Measurements from ENCODE around the gene AKNA.

The AKNA gene

DNA sequence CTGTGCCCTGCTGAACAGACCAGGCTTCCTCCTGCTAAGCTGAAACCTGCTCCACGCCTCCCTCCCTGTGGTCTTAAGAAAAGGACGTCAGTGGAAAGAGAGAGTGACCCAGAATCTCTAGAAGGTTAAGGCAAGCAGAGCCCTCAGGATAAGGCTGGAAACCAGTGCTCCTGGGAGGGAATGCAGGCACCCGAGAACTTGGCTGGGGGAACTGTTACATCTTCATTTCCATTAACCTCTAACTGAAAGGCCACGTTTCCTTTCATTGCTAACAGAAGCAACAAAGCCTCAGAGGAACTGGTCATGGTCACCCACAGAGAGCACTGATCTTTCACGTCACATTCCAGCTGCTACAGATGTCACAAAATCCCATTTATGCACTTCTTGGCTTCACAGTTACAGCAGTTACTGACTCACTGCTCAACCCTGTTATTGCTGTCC, 26.1 kb upstream of the AKNA start:
- no peak for DNase-seq

- no peak for DNase-seq
These were observed 24.4 kb upstream of the AKNA start for GRCh38 chr9:114412048-114412683.

GRCh38 chr9:114411452-114411851, 23.7 kb upstream of the AKNA start:
- DNase-seq, result no peak

GRCh38 chr9:114410910-114411309, 23.1 kb upstream of the AKNA start:
- no peak for DNase-seq

- no peak for DNase-seq
These were observed 22.1 kb upstream of the AKNA start for GRCh38 chr9:114409842-114410241.

GRCh38 chr9:114409103-114409780, 21.5 kb upstream of the AKNA start:
- peak in 2 of 3 experiments; percentile 4 to 51 for DNase-seq

GRCh38 chr9:114408645-114409044, 20.9 kb upstream of the AKNA start:
- DNase-seq, result no peak

- DNase-seq, result no peak
These were observed 20.1 kb upstream of the AKNA start for GRCh38 chr9:114407889-114408288.

GRCh38 chr9:114406441-114406840, 18.7 kb upstream of the AKNA start:
- no peak for DNase-seq

DNA sequence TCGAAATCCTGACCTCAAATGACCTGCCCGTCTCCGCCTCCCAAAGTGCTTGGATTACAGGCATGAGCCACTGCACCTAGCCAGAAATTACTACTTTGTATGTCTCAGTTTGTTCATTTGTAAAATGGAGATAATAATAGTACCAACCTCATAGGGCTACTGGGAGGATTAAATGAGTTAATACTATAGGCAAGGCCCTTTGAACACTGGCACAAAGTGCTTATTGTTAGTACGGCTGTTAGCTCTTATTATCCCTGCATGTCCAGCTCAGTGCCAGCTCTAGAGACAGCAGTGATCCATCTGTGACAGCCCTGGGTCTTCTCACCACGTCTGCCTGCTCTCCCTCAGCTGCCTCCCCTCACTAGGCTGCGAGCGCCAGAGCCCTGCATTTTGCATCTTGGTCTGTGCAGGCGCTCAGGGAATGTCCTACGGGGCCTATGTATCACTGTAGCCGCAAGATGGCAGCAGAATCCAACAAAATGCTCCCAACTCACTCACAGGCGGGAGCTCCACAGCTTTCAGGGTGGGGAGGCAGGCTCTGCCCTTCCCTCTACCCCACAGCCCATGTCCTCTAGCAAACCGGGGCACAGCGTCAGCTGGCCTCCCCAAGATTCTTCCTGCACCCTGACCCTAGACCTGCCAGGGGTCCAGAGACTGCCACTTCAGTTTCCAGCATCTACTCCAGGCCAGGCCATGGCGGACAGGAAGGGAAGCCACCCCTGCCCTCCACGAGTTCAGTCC, 17.7 kb upstream of the AKNA start:
- DNase-seq, result peak; percentile 13 to 61 (median 55)

DNA sequence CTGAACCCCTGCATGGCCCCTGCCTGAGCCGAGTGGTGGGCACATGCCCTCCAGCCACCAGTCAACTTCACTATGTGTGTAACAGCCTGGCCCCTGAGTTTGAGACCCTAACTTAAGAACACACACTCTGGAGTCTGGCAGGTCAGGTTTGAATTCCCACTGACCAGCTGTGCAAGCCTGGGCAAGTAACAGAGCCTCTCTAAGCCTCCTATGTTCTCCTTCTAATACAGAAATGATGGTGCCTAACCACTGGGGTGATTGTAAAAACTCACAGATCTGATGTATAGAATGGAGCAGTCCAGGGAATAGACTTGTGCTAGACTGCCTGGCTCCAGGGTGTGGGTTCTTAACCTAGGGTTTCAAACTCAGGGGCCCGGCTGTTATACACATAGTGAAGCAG, 16.7 kb upstream of the AKNA start:
- no peak for DNase-seq

GRCh38 chr9:114403153-114403756, 15.5 kb upstream of the AKNA start:
- no peak for DNase-seq

- no peak for DNase-seq
These were observed 13.6 kb upstream of the AKNA start for GRCh38 chr9:114401344-114401743.

GRCh38 chr9:114400772-114401171, 13.0 kb upstream of the AKNA start:
- no peak for DNase-seq

GRCh38 chr9:114400219-114400618, 12.4 kb upstream of the AKNA start:
- no peak for DNase-seq

DNA sequence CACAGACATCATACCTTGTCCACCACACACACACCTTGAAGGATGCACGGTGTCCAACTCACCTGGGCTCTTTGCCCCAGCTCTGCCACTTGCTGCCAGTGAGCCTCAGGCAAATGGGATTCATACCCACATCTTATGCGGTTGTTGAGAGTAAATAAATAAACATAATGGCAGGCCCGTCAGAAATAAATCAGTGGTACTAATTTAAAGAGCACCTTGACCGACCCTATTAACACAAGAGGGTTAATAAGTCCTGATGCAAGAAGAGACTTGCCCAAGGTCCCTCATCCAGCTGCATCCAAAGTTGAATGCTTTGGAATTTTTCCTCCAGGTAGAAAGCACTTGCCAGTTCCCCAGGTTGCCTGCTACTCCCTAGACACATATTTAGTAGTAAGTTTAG, 11.6 kb upstream of the AKNA start:
- peak in 1 of 3 experiments; percentile 30 for DNase-seq

- DNase-seq, result peak; percentile 86 to 95 (median 95)
These were observed 10.2 kb upstream of the AKNA start for GRCh38 chr9:114397848-114398605.

- peak in 1 of 3 experiments; percentile 49 for DNase-seq
These were observed 9.6 kb upstream of the AKNA start for GRCh38 chr9:114397219-114397847.

DNA sequence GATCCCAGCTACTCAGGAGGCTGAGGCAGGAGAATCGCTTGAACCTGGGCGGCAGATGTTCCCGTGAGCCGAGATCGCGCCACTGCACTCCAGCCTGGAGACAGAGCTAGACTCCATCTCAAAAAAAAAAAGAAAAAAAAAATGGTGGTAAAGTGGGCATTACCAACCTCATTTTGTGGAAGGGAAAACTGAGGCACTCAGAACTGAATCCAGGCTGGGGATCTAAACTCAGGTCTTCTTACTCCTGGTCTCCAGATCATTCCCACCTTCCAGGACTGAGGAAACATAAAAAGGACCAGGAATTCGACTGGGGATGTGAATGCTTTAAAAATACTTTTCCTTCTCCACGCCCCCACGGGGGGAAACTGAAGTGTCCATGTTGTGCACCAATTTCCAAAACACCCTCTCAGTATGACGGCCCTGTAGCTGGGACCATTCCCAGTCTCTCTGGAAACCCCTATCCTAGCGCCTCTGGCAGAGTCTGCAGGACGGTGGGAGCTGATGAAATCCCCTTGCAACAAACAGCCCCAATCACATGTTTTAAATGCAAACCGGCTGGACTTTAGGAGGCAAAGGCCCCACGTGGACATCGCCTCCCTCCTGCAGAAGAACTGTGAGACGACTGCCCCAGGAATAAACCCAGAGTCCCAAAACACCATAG, 8.9 kb upstream of the AKNA start:
- no peak for DNase-seq

GRCh38 chr9:114395768-114396167, 8.0 kb upstream of the AKNA start:
- no peak for DNase-seq

- DNase-seq, result no peak
These were observed 7.5 kb upstream of the AKNA start for GRCh38 chr9:114395334-114395617.
